GM10847 (cell line): ENCODE data around the gene DZANK1.

Experiments used
- POLR2A ChIP-seq: IDR thresholded peaks from 2 replicates; pipeline ENCODE4 v1.6.1; 2011; ENCODE audit not compliant: insufficient read length; ENCODE audit errors: extremely low read depth

Gene DZANK1

DNA sequence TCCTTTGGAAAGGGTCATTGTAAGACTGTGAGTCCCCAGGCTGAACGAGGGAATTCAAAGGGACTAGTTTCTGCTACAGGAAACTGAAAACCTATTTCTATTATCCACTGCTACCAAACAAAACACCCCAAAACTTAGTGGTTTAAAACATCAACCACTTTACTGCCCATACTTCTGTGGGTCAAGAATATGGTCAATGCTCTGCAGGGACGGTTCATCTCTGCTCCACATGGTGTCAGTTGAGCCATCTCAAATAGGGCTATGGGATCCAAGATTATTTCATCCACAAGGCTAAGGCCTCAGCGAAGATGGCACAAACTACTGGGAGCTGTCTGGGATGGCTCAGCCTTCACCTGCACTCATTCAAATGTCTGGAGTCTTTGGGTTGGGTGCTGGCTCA lies 65.5 kb downstream of the DZANK1 start:
- no peak for TF ChIP-seq POLR2A

DNA sequence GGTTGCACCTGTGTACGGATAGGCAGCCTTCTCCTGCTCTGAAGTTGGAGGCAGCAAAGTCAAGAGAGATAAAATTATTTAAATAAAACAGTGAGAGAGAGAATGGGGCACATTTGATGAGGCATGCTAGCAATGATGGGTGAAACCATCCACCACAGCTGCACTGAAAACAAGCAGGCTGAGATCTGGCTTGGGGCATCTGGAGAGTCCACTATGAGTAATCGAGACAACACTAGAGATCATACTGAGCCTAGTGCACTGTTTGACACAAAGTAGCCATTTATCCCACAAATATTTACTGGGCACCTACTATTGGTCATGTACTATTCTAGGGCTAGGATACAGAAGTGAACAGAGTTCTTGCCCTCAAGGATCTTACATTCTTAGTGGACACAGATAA lies 66.4 kb downstream of the DZANK1 start:
- no peak for TF ChIP-seq POLR2A

DNA sequence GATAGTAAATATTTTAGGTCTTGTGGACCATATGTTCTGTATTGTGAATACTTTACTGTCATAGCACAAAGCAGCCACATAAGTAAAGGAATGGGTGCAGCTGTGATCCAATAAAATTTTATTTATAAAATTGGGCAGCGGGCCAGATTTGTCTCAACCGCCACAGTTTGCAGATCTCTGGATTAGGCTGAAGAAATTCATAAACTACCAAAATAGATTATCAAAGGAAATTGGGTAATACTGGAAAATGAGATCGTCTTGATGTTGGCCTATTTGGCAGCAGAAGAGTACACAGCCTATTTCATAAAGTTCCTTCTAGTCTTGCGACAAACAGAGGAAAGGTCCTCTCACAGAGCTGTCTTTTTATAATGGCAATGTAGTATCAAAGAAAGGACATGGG lies 69.8 kb downstream of the DZANK1 start:
- no peak for TF ChIP-seq POLR2A

DNA sequence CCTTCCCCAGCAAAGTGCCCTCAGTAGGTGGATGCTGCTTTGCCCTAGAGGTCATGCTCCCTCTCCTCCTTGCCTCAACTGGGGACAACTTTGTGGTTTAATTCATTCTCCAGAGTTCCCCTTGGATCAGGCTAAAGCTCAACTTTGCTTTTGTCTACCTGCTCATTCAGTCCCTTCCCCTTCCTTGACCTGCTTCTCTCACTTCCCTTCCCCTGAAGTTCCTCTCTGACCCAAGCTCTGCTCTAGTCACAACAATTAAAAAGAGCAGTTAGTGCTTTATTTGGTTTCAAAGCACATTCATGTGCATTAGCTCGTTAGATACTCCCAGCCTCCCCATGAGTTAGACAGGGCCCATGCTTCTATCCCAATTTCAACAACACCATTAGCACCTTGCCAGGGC lies 71.3 kb downstream of the DZANK1 start:
- TF ChIP-seq POLR2A, result no peak

DNA sequence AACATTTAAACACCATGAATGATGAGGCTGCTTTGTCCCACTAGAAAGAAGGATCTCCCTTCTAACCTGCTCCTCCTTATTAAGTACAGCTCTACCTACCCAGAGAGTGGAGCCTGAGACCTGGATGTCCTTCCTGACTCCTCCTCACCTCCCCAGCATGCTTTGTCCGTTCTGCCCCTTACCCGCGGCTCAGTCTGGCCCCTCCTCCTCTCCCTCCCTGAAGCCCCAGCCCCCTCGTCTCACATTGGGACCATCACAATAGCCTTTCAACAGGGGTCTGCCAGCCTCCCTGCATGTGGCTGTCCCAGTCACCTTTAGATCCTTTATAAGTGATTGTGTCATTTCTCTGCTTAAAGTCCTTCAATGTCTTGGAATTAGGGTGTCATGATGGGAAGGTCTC lies 72.5 kb downstream of the DZANK1 start:
- TF ChIP-seq POLR2A, result no peak

DNA sequence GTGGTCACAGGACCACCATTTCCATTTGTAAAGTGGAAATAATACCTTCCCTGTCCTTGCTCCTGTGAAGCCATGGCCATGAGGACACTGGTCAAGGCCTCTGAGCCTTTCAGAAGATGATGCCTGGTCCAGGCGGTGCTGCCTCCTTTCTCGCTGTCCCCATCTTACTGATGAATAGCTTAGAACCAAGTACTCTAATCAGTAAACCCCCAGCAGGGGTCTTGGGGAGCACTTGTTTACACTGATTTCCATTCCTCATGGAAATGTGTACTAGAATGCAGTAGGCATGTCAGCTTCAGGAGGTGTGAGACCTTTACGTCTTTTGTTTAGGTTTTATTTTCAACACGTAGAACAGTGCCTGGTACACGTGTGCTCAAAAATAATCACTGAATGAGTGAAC lies 75.1 kb downstream of the DZANK1 start:
- TF ChIP-seq POLR2A, result no peak

DNA sequence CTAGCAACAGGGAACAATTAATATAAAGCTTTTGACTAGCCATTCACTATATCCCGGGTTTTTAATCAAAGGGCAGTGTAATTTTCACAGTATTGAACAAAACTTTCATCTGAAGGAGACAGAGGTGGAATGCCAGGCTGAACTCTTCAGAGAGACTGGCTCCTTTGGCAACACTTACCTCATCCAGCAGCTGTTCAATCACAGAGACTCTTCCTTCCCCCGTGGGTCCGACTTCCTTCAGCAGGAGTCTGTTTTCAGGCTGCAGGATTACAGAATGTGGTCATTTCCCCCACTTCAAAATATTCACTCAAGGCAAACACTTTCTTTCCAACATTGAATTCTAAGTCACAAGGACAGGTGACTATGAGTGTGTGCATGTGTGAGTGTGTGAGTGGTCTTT lies 76.6 kb downstream of the DZANK1 start:
- TF ChIP-seq POLR2A, result no peak

DNA sequence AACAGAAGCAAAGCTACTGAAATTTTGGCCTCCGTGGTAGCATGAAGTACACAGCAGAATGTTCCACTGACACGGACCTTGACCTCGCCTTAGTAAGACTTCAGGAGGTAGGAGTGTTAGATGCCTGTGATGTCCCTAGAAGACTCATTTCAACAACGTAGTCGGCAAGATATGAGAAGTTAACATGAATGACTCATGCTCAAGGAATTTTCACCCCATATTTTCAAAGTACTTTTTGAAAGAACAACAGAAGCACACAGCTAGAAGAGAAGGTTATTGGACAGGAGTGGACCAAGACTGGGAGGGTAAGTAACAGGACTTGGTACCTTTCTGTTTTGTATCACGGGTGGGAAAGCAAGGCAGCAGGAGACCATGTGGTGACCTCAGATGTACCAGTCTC lies 78.0 kb downstream of the DZANK1 start:
- TF ChIP-seq POLR2A, result no peak

DNA sequence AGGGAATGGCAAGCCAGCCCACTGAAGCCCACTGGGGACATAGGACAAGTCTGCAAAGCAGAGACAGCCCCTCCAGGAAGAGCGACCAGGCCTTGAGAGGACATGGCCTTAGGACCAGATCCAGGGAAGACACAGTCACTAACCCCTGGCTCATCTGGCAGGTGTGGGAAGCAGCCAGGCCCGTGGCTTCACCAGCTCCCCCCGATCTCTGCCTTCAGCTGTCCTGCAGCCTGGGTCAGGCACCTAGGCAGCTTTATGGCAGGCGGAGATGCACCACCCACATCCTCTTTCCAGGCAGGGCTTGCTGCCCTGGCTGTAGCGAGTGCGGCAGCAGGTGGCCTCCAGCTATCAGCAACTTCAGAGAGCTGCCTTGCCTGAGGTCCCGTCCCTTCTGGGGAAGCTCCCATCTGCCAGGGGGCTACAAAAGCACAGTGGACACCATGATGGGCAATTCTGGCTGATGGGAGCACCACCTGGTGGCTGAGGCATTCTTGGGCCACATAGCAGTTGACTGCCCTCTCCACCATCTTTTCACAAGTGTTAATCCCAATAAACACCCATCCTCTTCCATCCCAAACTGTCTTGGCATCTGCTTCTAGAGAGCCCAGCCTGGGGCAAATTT lies 85.8 kb downstream of the DZANK1 start:
- TF ChIP-seq POLR2A, result no peak

DNA sequence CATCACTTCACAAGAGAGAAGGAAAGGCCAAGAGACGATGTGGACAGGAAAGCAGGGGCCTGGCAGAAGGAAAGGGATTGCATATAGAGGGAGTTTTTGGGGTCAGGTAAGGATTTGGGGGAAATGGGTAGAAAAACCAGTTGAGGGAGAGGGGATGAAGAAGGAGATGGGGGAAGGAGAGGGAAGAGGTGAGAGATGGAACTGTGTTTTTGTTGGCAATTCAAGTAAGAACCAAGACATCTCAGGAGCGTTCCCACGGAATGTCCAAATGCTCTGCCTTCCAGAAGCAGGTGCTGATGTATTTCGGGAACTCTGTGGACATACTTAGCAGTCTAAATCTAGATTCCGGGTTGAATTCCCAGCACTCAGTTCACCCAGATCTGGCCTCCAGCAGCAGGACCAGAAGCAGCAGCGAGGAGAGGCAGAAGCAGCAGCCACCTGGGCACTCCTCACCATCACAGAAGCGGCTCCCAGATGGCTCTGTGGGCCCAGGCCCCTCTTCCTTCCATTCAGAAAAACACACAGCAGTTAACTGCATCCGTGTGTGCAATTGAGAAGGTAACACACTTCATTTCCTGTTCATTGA lies 88.8 kb downstream of the DZANK1 start:
- no peak for TF ChIP-seq POLR2A

DNA sequence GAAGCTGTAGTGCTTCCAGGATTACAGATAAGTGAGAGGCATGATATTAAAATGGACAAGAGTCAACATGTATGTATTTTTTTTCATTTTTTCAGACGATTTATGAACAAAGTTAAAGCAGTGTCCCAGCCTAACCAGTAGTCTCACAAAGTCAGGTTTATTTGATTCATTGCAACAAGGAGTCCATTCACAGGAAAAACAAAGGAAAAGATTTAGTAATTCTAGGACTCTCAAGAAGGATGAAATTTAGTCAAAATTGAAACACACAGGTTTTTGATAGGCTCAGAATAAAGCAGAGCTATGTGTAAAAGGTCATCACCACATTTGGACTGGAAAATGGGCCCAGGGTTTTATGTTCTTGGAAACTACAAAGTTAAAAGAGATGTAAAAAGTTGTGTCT lies 94.5 kb downstream of the DZANK1 start:
- no peak for TF ChIP-seq POLR2A

DNA sequence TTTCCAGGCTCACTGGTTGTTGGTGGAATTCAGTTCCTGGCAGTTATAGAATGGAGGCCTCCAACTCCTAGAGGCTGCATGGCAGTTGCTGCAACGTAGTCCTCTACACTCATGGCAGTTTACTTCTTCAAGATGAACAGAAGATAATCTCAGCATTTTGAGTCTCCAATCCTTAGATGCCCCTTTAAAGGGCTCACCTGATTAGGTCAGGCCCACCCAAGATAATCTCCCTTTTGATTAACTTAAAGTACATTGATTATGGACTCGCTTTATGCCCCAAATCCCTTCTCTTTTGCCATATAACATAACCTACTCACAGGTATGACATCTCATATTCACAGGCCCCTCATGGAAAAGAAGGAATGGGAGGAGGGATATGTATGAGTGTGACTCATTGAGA lies 102.1 kb downstream of the DZANK1 start:
- TF ChIP-seq POLR2A, result no peak

DNA sequence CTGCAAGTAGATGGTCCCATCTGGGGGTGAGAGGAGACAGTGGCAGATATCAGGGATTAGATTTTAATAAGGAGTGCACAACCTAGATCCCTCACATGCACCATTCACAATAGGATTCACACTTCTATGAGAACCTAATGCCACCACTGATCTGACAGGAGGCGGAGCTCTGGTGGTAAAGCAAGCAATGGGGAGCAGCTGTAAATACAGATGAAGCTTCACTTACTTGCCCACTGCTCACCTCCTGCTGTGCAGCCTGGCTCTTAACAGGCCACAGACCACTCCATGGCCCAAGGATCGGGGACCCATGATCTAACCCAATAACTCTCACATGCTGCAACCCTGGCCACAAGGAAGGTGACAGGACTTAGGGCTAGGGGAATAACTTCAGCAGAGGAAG lies 103.1 kb downstream of the DZANK1 start:
- TF ChIP-seq POLR2A, result no peak

DNA sequence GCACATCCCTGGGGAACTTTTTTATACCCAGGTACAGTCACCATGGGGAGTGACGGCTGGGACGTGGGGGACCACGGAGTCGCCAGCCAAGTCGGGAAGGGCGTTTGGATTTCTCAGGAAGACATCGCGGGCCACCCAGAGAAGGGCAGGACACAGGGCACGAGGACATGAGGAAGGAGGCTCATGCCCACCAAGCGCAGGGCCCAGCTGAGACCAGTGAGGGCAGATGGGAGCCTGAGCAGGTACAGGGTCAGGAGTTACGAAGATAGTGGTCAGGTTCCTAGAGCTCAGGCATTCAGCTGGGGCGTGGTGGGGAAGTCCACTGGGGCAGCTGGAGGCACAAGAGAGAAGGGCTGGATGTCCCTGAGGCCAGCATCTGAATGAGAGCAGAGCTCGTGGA lies 103.9 kb downstream of the DZANK1 start:
- no peak for TF ChIP-seq POLR2A

DNA sequence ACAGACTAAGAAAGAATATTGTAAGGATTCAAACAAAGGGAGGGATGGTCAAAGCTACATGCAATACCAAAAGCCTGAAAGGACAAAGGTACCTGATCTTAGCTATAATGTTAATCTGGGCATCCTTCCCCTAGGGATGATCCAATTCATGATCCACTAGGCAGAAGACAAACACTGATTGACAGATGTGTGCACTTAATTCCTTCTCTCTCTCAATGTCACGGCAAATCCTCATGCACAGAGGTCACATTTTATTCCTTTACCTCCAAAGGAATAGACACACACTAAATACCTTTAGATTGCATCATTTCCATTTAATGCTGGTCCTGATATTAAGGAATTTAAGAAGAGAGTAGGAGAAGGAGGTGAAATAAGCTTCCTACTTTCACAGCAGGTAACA lies 105.2 kb downstream of the DZANK1 start:
- no peak for TF ChIP-seq POLR2A

DNA sequence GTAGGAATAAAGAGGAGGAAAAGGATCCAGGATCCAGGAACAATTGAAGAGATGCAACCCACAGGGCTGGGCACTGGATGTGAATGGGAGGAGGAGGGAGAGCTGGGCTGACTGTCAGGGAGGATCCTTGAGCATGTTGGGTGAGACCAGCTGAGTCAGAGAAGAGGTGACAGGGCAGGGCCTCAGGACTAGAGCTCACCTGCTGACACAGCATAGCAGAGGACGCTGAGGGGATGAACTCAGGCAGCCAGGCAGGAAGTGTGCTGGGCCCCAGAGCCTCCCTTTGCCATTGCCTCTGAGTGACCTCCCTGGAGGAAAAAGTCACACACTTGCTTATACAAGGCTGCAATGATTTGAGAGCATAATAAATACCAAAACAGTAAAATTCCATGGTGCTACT lies 106.2 kb downstream of the DZANK1 start:
- TF ChIP-seq POLR2A, result no peak

DNA sequence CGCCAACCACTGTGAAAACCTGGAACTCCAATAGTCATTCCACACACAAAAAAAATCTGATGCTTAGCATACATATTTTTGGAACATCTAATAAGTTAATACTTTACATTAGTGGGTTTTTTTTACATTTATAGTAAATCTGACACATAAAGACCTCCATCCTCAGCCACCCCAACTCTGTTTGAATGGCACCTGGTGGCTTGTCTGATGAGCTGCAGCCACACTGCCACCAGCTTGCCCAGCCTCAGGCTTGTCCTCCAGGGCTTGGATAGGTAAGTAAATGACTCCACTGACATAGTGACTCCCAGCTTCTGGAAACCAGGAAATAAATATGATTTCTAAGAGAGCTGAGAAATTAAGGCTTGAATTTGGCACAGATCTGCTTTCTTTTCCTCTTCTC lies 107.0 kb downstream of the DZANK1 start:
- TF ChIP-seq POLR2A, result no peak
